HG03378 (cell line): ENCODE data around the gene TDRD5.

ENCODE experiments used
- ATAC-seq: cut with Tn5 transposase; IDR thresholded peaks from one replicate; pipeline ENCODE4 v1.9.1; 2021; ENCODE audit warnings: mild to moderate bottlenecking, moderate library complexity; ENCODE audit not compliant: unreplicated experiment

The TDRD5 gene

GRCh38 chr1:179591592-179592580, at the start of gene TDRD5:
Gene TDRD5, plus strand, starts transcription at chr1:179591832. Its CDS starts 784 bp downstream, at chr1:179592616.
- no peak for ATAC-seq

- ATAC-seq = no peak
Observed at GRCh38 chr1:179545321-179545720, 46.3 kb upstream of the TDRD5 start.

DNA sequence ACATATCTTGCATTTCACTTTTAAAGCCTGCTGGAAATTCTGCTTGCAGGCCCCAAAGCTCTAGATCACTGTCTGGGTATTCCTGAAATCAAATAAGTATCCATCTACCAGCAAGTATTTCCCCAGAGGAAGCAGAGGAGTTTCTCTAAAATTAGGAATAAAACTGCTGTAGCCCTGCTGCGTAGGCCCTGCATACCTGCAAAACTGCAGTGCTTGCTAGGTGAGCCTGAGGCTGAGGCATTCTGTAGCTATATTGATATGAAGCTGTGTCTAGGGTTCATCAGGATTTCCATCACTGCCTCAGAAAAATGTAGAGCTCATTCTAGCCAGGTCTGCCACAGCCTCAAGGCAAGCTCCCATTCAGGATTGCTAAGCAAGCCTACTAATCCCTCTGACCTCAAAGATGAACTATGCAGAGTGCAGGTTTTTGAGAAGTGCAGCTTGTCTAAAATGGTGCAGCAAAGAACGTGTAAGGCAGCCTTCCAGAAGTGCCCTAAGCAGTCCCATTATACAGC, 44.6 kb upstream of the TDRD5 start:
- ATAC-seq = no peak

GRCh38 chr1:179548666-179549367, 42.8 kb upstream of the TDRD5 start:
- no peak for ATAC-seq

DNA sequence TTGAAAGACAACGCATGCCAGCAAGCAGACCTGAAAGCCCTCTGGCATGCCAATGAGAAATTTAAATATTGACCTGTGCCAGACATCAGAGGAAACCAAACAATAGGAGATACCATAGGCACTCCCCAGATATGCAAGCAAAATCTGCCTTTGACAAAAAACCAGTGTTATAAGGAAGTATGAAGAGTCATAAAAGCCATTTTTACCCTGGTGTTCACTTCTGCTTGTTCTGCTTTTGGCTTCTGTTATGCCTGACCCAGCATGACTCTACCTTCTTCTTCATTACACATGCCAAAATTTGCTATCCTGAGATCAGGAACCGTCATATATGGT, 42.3 kb upstream of the TDRD5 start:
- ATAC-seq = no peak

DNA sequence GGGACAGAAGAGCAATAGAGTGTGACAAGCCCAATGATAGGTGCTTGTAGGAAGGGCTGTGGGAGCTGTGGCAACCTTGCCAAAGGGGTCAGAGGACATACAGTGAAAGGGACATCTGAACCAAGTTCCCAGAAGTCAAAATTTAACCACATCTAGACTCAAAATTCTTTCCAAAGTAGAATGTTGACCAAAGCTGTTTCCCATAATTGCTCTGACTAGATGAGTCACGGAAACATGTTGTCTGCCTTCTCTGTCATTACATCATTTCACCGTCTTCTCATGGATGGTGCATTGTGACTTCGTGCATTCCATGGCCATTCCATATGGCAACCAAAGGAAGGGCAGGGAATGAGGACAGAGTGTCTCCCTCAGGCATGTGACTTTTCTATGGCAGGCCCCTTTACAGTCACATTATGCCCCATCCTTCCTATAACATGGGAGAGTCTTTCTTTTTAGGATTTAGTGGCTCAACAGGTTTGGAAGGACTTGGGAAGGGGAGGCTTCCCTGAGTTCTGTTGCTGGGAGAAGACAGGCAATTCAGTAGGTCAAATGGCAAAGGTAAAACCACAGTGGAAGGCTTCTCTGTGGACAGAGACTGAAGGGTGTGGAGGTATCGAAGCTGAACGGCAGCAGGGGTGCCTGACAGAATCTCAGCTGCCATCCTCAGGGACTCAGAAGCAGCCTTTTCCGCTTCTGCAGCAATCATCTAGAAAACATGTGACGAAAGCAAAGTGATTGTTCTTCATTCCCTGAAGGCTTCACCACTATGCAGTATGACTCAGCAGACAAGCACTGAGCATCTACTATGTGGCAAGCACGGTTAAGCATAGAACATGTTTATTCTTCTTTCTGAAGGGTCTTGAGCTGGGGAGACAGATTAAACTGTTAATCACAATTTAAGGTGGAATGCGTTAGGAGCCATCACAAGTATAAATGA, 40.6 kb upstream of the TDRD5 start:
- ATAC-seq = peak; percentile 68

- ATAC-seq = no peak
Observed at GRCh38 chr1:179554427-179554826, 37.2 kb upstream of the TDRD5 start.

GRCh38 chr1:179558078-179558477, 33.6 kb upstream of the TDRD5 start:
- no peak for ATAC-seq

DNA sequence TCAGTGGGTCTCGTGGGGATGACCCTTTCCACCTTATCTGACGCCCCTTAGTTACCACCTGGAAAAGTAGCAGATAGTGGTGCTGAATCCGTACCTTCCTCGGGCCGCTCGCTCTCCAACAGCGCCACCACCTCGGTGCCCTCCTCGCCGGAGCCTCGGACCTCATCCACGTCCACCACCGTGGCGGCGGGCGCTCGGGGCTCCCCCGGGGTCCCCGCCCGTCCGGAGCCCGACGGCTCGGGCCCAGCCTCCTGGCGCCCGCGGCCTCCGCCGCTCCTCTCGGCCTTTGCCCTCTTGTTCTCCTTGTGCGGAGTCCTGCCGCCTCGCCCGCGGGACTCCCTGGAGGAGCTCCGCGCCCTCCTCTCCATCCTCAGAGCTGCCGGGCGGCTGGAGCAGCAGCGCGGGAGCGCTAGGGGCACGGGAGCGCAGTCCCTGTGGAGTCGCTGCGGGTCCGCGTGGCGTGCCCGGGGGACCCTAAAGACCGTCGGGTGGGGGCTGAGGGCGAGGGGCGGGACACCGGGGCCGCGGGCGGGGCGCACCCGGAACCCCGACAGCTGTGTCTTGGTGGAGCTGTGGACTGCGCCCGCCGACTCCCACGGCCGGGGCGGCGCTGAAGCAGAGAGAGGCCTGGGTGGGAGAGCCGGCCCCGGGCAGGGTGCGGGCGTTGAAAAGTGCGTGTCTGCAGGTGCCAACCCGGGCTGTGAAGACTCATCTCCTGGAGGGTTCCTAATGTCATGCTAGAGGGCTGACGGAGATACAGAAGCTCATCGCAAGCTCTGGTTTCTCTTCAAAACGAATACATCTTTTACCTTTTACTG, 15.9 kb upstream of the TDRD5 start, which contains the start of gene NPHS2:
NPHS2 (minus strand) TSS at position 452 of the 818 bp plus-strand sequence; CDS start at position 368, 84 bp downstream.
- no peak for ATAC-seq

DNA sequence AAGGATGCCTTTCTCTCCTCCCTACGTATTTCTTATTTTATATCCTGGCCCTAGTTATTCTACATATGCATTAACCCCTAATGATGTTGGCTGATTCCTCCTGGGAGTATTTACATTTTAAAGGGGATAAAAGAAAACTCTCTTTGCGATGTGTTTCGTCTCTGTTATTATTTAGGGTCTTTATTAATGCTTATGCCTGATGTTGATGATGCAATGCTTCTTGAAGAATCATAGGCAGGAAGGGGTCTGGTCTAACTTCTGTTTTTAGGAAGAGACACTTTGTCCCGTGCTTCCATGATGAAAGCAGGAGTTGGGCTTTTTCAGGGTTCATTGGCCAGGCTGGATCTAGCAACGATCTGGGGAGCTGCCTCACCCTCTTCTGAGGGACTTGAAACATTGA, 15.1 kb upstream of the TDRD5 start:
- ATAC-seq = no peak

- ATAC-seq = no peak
Observed at GRCh38 chr1:179583771-179584320, 7.8 kb upstream of the TDRD5 start.

DNA sequence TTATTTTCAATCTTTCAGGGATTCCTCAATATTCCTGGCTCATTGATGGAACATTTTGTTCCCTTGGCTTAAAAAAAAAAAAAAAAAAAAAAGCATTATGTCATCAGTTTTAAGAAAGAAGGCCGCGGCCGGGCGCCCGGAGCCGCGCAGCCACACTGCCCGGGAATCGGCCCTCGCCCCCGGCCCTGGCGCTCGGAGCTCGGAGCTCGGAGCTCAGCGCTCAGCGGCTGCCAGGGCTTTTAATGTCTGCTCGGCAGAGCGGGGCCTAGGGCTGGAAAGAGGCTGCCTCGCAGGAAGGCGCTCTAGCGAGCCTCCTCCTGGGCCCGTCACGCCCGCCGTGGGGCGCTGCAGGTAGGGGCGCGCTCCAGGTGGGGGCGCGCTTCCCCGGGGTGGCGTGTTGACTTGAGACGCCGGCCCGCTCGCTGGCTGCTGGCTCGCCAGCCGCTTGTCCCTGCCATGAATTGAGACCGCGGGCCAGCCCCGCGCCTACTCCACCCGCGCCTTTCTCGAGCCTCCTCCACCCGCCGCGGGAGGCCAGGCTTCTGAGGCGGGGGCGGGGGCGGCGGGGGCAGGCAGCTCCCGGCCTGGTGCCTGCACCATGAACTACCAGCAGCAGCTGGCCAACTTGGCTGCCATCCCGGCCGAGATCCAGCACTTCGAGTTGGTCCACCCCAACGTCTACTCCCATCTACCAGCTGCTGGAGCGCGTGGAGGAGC, 5.4 kb upstream of the TDRD5 start:
- ATAC-seq = no peak

DNA sequence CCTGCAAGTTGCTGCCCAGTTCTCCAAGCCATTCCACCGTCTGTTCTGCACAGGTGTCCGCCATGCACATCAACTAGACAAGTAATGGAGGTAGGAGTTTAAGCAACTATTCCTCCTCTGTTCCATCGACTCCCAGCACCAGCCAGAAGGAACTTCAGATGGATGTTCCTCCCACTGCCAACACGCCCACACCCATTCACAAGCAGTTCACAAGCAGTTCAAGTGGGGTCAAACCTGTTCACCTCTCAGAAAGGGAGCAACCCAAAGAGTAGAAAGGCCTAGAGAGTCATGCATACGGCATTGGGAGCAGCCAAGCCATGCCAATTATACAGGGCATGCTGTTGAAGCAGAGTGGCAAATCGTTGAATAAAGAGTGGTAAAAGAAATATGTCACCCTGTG, 4.3 kb upstream of the TDRD5 start:
- no peak for ATAC-seq

- no peak for ATAC-seq
Observed at GRCh38 chr1:179588425-179589024, 3.1 kb upstream of the TDRD5 start.

GRCh38 chr1:179589509-179589908, 2.1 kb upstream of the TDRD5 start:
- ATAC-seq = no peak

DNA sequence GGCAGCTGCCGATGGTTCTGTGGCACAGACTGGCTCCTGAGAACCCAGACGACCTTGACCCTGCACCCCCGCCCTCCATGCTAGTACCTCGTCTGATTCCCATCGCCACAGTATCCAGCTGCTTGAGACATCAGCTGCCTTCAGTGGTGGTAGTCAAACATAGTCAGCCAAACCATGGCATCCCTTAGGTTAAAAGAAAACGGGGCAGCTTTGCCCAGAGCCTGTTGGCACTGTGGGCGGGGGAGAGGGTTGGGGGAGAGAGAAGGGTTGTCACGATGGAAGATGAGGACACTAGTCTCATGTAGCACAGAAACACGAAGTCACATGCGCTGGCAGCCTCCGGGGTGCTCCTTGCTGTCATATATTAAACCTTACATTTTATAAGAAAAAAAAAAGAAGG, 961 bp upstream of the TDRD5 start:
- ATAC-seq = no peak

DNA sequence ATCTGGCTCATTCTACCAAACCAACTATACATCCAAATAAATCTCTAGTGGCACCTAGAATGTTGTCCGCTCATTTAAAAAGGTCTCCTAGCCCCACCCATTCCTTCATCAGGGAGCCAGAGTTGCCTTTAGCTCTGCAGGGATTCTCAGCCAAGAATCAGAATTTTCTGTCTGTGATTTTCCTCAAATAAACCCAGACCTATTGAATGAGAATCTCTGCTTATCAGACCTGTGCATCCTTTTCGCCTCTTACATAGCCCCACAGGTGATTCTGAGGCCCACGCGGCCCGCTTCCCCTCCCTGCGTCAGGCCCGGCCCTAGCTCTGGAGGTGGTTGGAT, 410 bp upstream of the TDRD5 start:
- no peak for ATAC-seq

DNA sequence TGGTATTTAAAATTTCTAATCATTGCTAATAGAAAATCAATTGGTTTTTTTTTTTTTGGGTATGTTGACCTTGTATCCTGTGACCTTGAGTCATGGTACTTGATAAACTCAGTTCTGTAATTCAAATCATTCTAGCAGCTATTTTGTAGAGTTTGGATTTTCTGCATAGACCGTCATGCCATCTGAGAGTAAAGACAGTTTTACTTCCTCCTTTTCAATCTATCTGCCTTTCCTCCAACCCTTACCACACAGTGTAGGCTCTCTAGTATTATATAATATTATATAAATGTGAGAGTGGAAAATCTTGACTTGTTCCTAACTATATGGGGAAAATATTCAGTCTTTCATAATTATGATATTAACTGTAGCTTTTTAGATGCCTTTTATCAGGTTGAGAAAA, 7.0 kb downstream of the TDRD5 start:
- no peak for ATAC-seq
